Tibial artery (tissue), 4 donors: ENCODE results near the gene CACNA2D1.

Experiments used
- DNase-seq, 2 donors: peaks; one replicate each; pipeline ENCODE4 v3.0.0-alpha.2; 2019
- H3K27ac ChIP-seq, 2 donors: fragments of 200-600 bp; sonication (generic) in 1 of 2; 1 replicate in 1 of 2; 2 replicates in 1 of 2; pipeline ENCODE4 v1.5.1; 2018 to 2019; ENCODE audit warnings: mild to moderate bottlenecking in 1 of 2
- H3K27me3 ChIP-seq, 2 donors: fragments of 200-600 bp; sonication (generic) in 1 of 2; one replicate each; pipeline versions ENCODE4 v1.5.1 to v1.6.0; 2016 to 2019
- H3K36me3 ChIP-seq, 3 donors: fragments of 200-600 bp; sonication (generic) in 2 of 3; one replicate each; pipeline ENCODE4 v1.5.1; 2016 to 2019; ENCODE audit warnings: mild to moderate bottlenecking in 2 of 3
- H3K4me1 ChIP-seq, 4 donors: fragments of 200-600 bp; sonication (generic) in 2 of 4; 1 replicate in 3 of 4; 2 replicates in 1 of 4; pipeline ENCODE4 v1.5.1; 2016 to 2019
- H3K4me3 ChIP-seq, 2 donors: fragments of 200-600 bp; sonication (generic) in 1 of 2; 1 replicate in 1 of 2; 2 replicates in 1 of 2; pipeline ENCODE4 v1.5.1; 2018 to 2019; ENCODE audit warnings: mild to moderate bottlenecking in 2 of 2
- H3K9me3 ChIP-seq, 3 donors: fragments of 200-600 bp; sonication (generic) in 1 of 3; one replicate each; pipeline ENCODE4 v1.5.1; 2016 to 2019
- intact Hi-C: fragments of 100-400 bp; cut with DNase I; formaldehyde crosslinking; loops from one replicate; pipeline ENCODE4 v1.15.0; 2023; ENCODE audit warnings: low total_unique reads
- TF ChIP-seq, protein P1 (sequence below), 2 experiments: fragments of 200-600 bp in 1 of 2; fragments of 450-650 bp in 1 of 2; IDR thresholded peaks; one replicate each; pipeline ENCODE4 v1.5.1; 2017 to 2019; ENCODE audit warnings: antibody characterized with exemption in 2 of 2, mild to moderate bottlenecking in 1 of 2, moderate library complexity in 1 of 2

CACNA2D1 gene

GRCh38 chr7:82091126-82091684 is 352.4 kb downstream of the CACNA2D1 start:
- DNase-seq = no peak
- intact Hi-C loops = no loop called here
- H3K27ac ChIP-seq = no peak overlapping the region
- no peak overlapping the region for H3K4me3 ChIP-seq
- H3K4me1 ChIP-seq = no peaks in the 10 kb centered on the region
- no peaks in the 10 kb centered on the region for H3K9me3 ChIP-seq
- no peaks in the 10 kb centered on the region for H3K36me3 ChIP-seq
- TF ChIP-seq, protein P1, sequence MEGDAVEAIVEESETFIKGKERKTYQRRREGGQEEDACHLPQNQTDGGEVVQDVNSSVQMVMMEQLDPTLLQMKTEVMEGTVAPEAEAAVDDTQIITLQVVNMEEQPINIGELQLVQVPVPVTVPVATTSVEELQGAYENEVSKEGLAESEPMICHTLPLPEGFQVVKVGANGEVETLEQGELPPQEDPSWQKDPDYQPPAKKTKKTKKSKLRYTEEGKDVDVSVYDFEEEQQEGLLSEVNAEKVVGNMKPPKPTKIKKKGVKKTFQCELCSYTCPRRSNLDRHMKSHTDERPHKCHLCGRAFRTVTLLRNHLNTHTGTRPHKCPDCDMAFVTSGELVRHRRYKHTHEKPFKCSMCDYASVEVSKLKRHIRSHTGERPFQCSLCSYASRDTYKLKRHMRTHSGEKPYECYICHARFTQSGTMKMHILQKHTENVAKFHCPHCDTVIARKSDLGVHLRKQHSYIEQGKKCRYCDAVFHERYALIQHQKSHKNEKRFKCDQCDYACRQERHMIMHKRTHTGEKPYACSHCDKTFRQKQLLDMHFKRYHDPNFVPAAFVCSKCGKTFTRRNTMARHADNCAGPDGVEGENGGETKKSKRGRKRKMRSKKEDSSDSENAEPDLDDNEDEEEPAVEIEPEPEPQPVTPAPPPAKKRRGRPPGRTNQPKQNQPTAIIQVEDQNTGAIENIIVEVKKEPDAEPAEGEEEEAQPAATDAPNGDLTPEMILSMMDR (IDR thresholded peaks at IDR 0.05) = no peak
- H3K27me3 ChIP-seq = no peaks in the 10 kb centered on the region

- no peaks in the 10 kb centered on the region for H3K9me3 ChIP-seq
- intact Hi-C loops = no loop called here
- no peaks in the 10 kb centered on the region for H3K27me3 ChIP-seq
- H3K4me1 ChIP-seq = no peaks in the 10 kb centered on the region
- no peak overlapping the region for H3K27ac ChIP-seq
- H3K4me3 ChIP-seq = no peak overlapping the region
- DNase-seq = no peak
- H3K36me3 ChIP-seq = peaks cover 0 to 15% (median 7%) of the 10 kb centered on the region in 3 donors
- TF ChIP-seq, protein P1 (IDR thresholded peaks at IDR 0.05) = no peak
Observed at GRCh38 chr7:82087099-82087498, 356.5 kb downstream of the CACNA2D1 start.

- Histone ChIP-seq H3K36me3 (peaks cover 0 to 15% (median 7%) of the 10 kb centered on the region in 3 donors), H3K27me3 (no peaks in the 10 kb centered on the region), H3K4me1 (no peaks in the 10 kb centered on the region), H3K9me3 (no peaks in the 10 kb centered on the region), H3K27ac (no peak overlapping the region), H3K4me3 (no peak overlapping the region)
- intact Hi-C loops = no loop called here
- DNase-seq = no peak
- TF ChIP-seq, protein P1 (IDR thresholded peaks at IDR 0.05) = no peak
Observed at GRCh38 chr7:82085116-82085515, 358.5 kb downstream of the CACNA2D1 start.

- TF ChIP-seq, protein P1 (IDR thresholded peaks at IDR 0.05) = no peak
- H3K9me3 ChIP-seq = no peaks in the 10 kb centered on the region
- peaks cover 0 to 15% (median 7%) of the 10 kb centered on the region in 3 donors for H3K36me3 ChIP-seq
- no peaks in the 10 kb centered on the region for H3K4me1 ChIP-seq
- intact Hi-C loops = no loop called here
- H3K4me3 ChIP-seq = no peak overlapping the region
- no peak overlapping the region for H3K27ac ChIP-seq
- DNase-seq = no peak
- H3K27me3 ChIP-seq = no peaks in the 10 kb centered on the region
Observed at GRCh38 chr7:82081644-82082224, 361.8 kb downstream of the CACNA2D1 start.

DNA sequence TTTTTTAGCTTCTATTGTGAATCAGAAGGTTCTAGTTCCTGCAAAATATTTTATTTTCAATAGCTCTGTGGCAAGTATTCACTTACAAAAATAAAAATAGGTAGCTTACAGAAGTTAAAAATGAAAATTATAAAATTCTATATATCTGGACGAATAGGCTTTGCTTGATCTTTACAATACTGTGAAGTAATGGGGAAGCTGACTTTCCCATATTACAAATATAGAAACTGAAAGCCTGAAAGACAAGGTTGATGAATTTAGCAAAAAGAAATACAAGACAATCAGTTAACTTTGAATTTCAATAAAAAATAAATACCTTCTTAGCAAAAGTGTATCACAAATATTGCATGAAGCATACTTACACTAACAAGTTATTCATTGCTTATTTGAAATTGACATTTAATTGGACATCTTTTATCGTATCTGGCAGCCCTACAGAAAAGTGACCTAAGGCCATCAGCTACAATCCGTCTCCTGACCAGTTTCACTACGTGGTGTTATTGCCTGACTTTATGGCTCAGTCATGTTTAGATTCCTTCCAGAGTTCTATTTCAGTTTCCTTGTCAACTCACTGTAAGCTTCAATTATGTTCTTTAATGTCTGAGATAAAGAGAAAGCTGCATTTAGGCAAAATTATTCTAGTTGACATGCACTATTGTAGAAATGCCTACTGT is 363.2 kb downstream of the CACNA2D1 start:
- intact Hi-C loops = no loop called here
- TF ChIP-seq, protein P1 (IDR thresholded peaks at IDR 0.05) = no peak
- Histone ChIP-seq H3K27ac (no peak overlapping the region), H3K27me3 (no peaks in the 10 kb centered on the region), H3K4me1 (no peaks in the 10 kb centered on the region), H3K4me3 (no peak overlapping the region), H3K9me3 (no peaks in the 10 kb centered on the region), H3K36me3 (peaks cover 0 to 15% (median 7%) of the 10 kb centered on the region in 3 donors)
- DNase-seq = no peak
